CD14-positive monocyte (primary cell): ENCODE data around the gene MACROH2A1. TPM values are rescaled to one million over a fixed set of nuclear protein-coding genes. Genes with fewer than 3 reads are reported as not detected.

ENCODE experiments used
- DNase-seq, 3 donors: peaks; one replicate each; pipeline ENCODE4 v3.0.0-alpha.2; 2011 to 2022
- H2AFZ ChIP-seq: 2 replicates; pipeline ENCODE4 v1.6.0; 2012; ENCODE audit warnings: mild to moderate bottlenecking, low read depth, low read length, inconsistent platforms; ENCODE audit not compliant: insufficient read depth, poor library complexity, severe bottlenecking
- H3K27ac ChIP-seq, 2 donors: 1 replicate in 1 of 2; 2 replicates in 1 of 2; pipeline ENCODE4 v1.5.1; 2012 to 2013; ENCODE audit warnings: low read length in 2 of 2, control low read depth in 1 of 2, inconsistent platforms in 1 of 2, low read depth in 1 of 2, mild to moderate bottlenecking in 1 of 2
- H3K27me3 ChIP-seq, 2 donors: one replicate each; pipeline versions ENCODE4 v1.6.0 to v1.6.1; 2011 to 2013; ENCODE audit warnings: low read length in 2 of 2; ENCODE audit not compliant: control insufficient read depth in 2 of 2, insufficient read depth in 2 of 2
- H3K36me3 ChIP-seq, 2 donors: replicated peaks in 1 of 2; 1 replicate in 1 of 2; 2 replicates in 1 of 2; pipeline versions ENCODE4 v1.5.1 to v1.6.1; 2012 to 2013; ENCODE audit warnings: low read length in 2 of 2, control low read depth in 1 of 2, inconsistent platforms in 1 of 2, mild to moderate bottlenecking in 1 of 2; ENCODE audit not compliant: insufficient read depth in 2 of 2, control insufficient read depth in 1 of 2
- H3K4me1 ChIP-seq, 2 donors: 1 replicate in 1 of 2; 2 replicates in 1 of 2; pipeline versions ENCODE4 v1.5.1 to v1.6.1; 2012 to 2013; ENCODE audit warnings: low read length in 2 of 2, control low read depth in 1 of 2, inconsistent platforms in 1 of 2, mild to moderate bottlenecking in 1 of 2, moderate library complexity in 1 of 2; ENCODE audit not compliant: insufficient read depth in 2 of 2, control insufficient read depth in 1 of 2
- H3K4me2 ChIP-seq: replicated peaks from 2 replicates; pipeline ENCODE3; 2012; ENCODE audit warnings: low read length, moderate library complexity, mild to moderate bottlenecking; ENCODE audit not compliant: poor library complexity, severe bottlenecking; ENCODE audit errors: extremely low read depth
- H3K4me3 ChIP-seq, 3 experiments: fragments of 200-600 bp in 1 of 3; sonication (generic) in 1 of 3; replicated peaks in 1 of 3; 1 replicate in 2 of 3; 2 replicates in 1 of 3; pipeline ENCODE4 v1.5.1; 2011 to 2013; ENCODE audit warnings: low read length in 3 of 3, mild to moderate bottlenecking in 3 of 3, control low read depth in 2 of 3, low read depth in 2 of 3, inconsistent platforms in 1 of 3, moderate library complexity in 1 of 3
- H3K79me2 ChIP-seq: 2 replicates; pipeline ENCODE4 v1.6.0; 2012; ENCODE audit warnings: mild to moderate bottlenecking, control low read depth, inconsistent platforms, low read length, moderate library complexity; ENCODE audit not compliant: insufficient read depth
- H3K9ac ChIP-seq: 2 replicates; pipeline ENCODE4 v1.6.0; 2017; ENCODE audit warnings: low read length, mild to moderate bottlenecking; ENCODE audit not compliant: insufficient read depth, poor library complexity, severe bottlenecking
- H3K9me3 ChIP-seq, 2 donors: replicated peaks in 1 of 2; 1 replicate in 1 of 2; 2 replicates in 1 of 2; pipeline versions ENCODE4 v1.5.1 to v1.6.1; 2012 to 2013; ENCODE audit warnings: low read length in 2 of 2, control low read depth in 1 of 2; ENCODE audit not compliant: control insufficient read depth in 1 of 2, insufficient read depth in 1 of 2
- H4K20me1 ChIP-seq: 2 replicates; pipeline ENCODE4 v1.6.0; 2012; ENCODE audit warnings: mild to moderate bottlenecking, low read length, control low read depth, moderate library complexity; ENCODE audit not compliant: insufficient read depth
- H3K27ac Mint-ChIP-seq, 7 donors: one replicate each; pipeline ENCODE4 v1.8.0; 2020; ENCODE audit warnings: mild to moderate bottlenecking in 7 of 7, mixed read lengths in 7 of 7, moderate library complexity in 6 of 7, inconsistent platforms in 2 of 7
- H3K27me3 Mint-ChIP-seq, 3 donors: one replicate each; pipeline ENCODE4 v1.8.0; 2021 to 2022; ENCODE audit warnings: low read depth in 3 of 3, mild to moderate bottlenecking in 3 of 3, mixed read lengths in 3 of 3, moderate library complexity in 3 of 3, inconsistent platforms in 1 of 3
- H3K36me3 Mint-ChIP-seq, 2 donors: one replicate each; pipeline ENCODE4 v1.8.0; 2020; ENCODE audit warnings: mixed read lengths in 2 of 2, inconsistent platforms in 1 of 2, mild to moderate bottlenecking in 1 of 2
- H3K4me1 Mint-ChIP-seq: one replicate; pipeline ENCODE4 v1.8.0; 2020; ENCODE audit warnings: mild to moderate bottlenecking, mixed read lengths
- H3K4me3 Mint-ChIP-seq, 2 donors: one replicate each; pipeline ENCODE4 v1.8.0; 2020; ENCODE audit warnings: mild to moderate bottlenecking in 2 of 2, mixed read lengths in 2 of 2, moderate library complexity in 1 of 2
- H3K9me3 Mint-ChIP-seq, 7 donors: one replicate each; pipeline ENCODE4 v1.8.0; 2020 to 2022; ENCODE audit warnings: mixed read lengths in 7 of 7, mild to moderate bottlenecking in 6 of 7, moderate library complexity in 6 of 7, inconsistent platforms in 2 of 7
- WGBS: methylation state at CpG from one replicate; pipeline ENCODE4 v1.1.5; 2013; ENCODE audit warnings: missing lambda C conversion rate; ENCODE audit not compliant: insufficient coverage; 5-methylcytosine and 5-hydroxymethylcytosine counted together
- intact Hi-C, 2 donors: fragments of 100-400 bp; cut with micrococcal nuclease; formaldehyde crosslinking; loops; one replicate each; pipeline versions ENCODE4 v1.15.0 to v1.15.1; 2023
- polyA plus RNA-seq, 3 donors: library from polyadenylated mRNA; depleted of rRNA in 1 of 3; unstranded in 2 of 3; stranded (reverse) in 1 of 3; fragments of 300-500 nt in 2 of 3; fragments of >200 nt in 1 of 3; fragmentation: Illumina TruSeq in 2 of 3; gene quantifications; 1 replicate in 2 of 3; 2 replicates in 1 of 3; pipeline ENCODE4 v1.2.3, GENCODE V29; 2012 to 2021
- TF ChIP-seq, protein P1 (sequence below): fragments of 200-600 bp; IDR thresholded peaks from one replicate; pipeline ENCODE4 v1.8.0; 2022; ENCODE audit warnings: antibody characterized with exemption, mild to moderate bottlenecking

The MACROH2A1 gene
- polyA plus RNA-seq, 3 donors: 352 to 443 (median 440) TPM

DNA sequence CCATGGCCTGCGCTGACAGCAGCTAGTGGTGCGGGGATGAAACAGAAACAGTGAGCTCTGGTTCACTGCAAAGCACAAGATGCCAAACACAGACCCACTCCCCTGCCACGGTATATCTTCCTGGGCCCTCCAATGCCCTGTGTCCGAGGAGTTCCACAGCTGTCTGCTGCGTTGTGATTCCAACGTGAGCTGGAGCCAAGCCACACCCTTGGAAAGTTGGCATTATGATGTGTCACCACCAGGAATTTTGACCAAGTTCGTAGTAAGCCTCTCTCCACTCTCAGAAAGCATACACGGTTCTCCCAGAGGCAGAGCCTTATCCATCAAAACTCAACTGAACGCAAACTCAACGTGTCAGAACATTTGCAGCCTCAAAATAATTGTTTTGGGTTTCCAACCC lies 55.6 kb downstream of the MACROH2A1 start:
- Mint-ChIP-seq H3K27ac (peak overlapping the region in 2 of 7 donors; percentile 23 to 58), H3K27me3 (peaks cover 0 to 1% (median 0%) of the 10 kb centered on the region in 3 donors), H3K9me3 (no peaks in the 10 kb centered on the region), H3K4me1 (no peaks in the 10 kb centered on the region), H3K36me3 (peaks cover 87 to 93% of the 10 kb centered on the region in 2 donors), H3K4me3 (no peak overlapping the region)
- Histone ChIP-seq H3K27me3 (no peaks in the 10 kb centered on the region), H3K27ac (peak overlapping the region in 1 of 2 donors; percentile 25), H2AFZ (no peak overlapping the region), H4K20me1 (peaks cover 100% of the 10 kb centered on the region), H3K9ac (no peak overlapping the region), H3K9me3 (no peaks in the 10 kb centered on the region), H3K4me1 (no peaks in the 10 kb centered on the region), H3K36me3 (peaks cover 95 to 100% of the 10 kb centered on the region in 2 donors), H3K4me2 (no peak overlapping the region), H3K79me2 (peaks cover 22% of the 10 kb centered on the region), H3K4me3 (no peak overlapping the region)
- intact Hi-C loops: no loop called here
- TF ChIP-seq, protein P1, sequence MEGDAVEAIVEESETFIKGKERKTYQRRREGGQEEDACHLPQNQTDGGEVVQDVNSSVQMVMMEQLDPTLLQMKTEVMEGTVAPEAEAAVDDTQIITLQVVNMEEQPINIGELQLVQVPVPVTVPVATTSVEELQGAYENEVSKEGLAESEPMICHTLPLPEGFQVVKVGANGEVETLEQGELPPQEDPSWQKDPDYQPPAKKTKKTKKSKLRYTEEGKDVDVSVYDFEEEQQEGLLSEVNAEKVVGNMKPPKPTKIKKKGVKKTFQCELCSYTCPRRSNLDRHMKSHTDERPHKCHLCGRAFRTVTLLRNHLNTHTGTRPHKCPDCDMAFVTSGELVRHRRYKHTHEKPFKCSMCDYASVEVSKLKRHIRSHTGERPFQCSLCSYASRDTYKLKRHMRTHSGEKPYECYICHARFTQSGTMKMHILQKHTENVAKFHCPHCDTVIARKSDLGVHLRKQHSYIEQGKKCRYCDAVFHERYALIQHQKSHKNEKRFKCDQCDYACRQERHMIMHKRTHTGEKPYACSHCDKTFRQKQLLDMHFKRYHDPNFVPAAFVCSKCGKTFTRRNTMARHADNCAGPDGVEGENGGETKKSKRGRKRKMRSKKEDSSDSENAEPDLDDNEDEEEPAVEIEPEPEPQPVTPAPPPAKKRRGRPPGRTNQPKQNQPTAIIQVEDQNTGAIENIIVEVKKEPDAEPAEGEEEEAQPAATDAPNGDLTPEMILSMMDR: no peak
- no peak for DNase-seq
- 95% methylated on average over 9 of the region's 10 CpGs for WGBS

DNA sequence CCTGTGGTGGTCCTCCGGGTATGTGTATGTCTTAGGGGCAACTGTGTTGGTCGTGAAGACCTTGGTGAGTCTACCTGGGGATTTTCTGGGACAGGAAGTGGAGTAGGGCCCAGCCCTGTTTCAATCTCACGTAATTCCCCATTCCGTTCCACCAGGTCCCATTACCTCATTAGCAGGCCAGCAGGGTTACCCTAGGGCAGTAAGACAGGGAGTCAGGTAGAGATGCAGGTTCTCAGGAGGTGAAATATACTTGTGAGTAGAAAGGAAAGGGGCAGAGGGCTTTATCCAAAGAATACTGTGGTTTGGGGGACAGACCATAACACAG lies 56.5 kb downstream of the MACROH2A1 start:
- Histone ChIP-seq H3K27ac (peak overlapping the region in 1 of 2 donors; percentile 25), H3K4me3 (no peak overlapping the region), H3K9me3 (no peaks in the 10 kb centered on the region), H3K36me3 (peaks cover 100% of the 10 kb centered on the region in 2 donors), H3K79me2 (peaks cover 19% of the 10 kb centered on the region), H4K20me1 (peaks cover 100% of the 10 kb centered on the region), H3K4me1 (no peaks in the 10 kb centered on the region), H3K4me2 (no peak overlapping the region), H2AFZ (no peak overlapping the region), H3K9ac (no peak overlapping the region), H3K27me3 (no peaks in the 10 kb centered on the region)
- no peaks in the 10 kb centered on the region for H3K4me1 Mint-ChIP-seq
- H3K36me3 Mint-ChIP-seq: peaks cover 93 to 98% of the 10 kb centered on the region in 2 donors
- H3K27ac Mint-ChIP-seq: peak overlapping the region in 2 of 7 donors; percentile 59 to 61
- peaks cover 0 to 1% (median 0%) of the 10 kb centered on the region in 3 donors for H3K27me3 Mint-ChIP-seq
- no peaks in the 10 kb centered on the region for H3K9me3 Mint-ChIP-seq
- intact Hi-C loops: no loop called here
- no peak for DNase-seq
- no CpG with 5 or more reads among the region's 4 CpGs for WGBS
- no peak overlapping the region for H3K4me3 Mint-ChIP-seq
- TF ChIP-seq, protein P1: no peak
